ENCODE measurements around the gene ZNF263.
A peak's percentile ranks its signal among the peaks of the same experiment; 100 is the strongest.
"Not testable (repeated sequence)": the region's sequence is repeated elsewhere in the genome, so short reads cannot be mapped to it uniquely, and the experiment has no call there.

ZNF263 gene

DNA sequence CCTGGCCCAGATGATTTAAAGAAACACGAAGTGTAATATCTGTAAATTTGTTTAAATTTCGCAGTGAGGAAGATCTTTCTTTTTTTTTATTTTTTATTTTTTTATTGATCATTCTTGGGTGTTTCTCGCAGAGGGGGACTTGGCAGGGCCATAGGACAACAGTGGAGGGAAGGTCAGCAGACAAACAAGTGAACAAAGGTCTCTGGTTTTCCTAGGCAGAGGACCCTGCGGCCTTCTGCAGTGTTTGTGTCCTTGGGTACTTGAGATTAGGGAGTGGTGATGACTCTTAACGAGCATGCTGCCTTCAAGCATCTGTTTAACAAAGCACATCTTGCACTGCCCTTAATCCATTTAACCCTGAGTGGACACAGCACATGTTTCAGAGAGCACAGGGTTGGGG lies 12.6 kb upstream of the ZNF263 start:
- DNase-seq: not testable (repeated sequence)

DNA sequence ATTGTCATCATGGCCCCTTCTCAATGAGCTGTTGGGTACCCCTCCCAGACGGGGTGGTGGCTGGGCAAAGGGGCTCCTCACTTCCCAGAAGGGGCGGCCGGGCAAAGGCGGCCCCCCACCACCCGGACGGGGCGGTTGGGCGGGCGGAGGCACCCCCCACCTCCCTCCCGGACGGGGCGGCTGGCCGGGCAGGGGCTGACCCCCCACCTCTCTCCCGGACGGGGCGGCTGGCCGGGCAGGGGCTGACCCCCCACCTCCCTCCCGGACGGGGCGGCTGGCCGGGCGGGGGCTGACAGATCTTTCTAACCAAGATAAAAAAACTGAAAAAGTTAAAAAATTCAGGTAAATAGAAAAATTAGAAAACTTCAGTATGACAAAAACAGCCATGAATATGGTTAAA lies 12.0 kb upstream of the ZNF263 start:
- not testable (repeated sequence) for DNase-seq

DNA sequence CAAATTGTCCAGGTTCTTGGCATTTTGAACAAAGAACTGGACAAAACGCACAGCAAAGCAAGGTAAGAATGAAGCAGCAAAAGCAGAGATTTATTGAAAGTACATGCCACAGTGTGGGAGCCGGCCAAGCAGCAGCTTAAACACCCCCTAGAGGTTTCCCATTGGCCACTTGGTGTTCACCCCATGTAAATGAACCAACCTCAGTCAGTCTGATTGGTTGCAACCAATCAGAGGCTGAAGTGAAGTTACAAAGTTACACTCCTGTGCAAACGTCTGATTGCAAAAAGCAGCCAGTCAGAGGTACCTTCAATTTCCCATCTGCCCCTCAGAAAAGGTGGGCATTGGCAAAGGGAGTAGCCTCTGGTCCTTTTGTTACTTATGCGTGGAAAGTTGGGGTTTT lies 8.8 kb upstream of the ZNF263 start:
- no peak for DNase-seq

DNA sequence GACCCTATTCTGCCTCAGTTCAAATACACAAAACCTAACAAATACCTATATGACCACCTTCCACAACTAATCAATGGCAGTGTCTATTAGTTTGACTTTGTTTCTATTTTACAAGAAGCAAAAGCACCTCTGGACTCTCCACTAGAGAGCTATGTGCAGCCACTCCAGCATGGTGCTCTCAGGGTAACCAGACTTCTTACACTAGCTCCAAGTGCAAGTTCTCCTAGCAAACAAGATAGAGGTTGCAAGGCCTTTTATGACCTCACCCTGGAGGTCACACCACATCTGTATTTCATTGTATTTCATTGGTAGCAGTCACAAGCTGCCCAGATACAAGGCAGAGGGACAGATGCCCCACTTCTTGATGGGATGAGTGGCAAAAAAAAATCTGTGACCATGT lies 8.3 kb upstream of the ZNF263 start:
- no peak for DNase-seq

DNA sequence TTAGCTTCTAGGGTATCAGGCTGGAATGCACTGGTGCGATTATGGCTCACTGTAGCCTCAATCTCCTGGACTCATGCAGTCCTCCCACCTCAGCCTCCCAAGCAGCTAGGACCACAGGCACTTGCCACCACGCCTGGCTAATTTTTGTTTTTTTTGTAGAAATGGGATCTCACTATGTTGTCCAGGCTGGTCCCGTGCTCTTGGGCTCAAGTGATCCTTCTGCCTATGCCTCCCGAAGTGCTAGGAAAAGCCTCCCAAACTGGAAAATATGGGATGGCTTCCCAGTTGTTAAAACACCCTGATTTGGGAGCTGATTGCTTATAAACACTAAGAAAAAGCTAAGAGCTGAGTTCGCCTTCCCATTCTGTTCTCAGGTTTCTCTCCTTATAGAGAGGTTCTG lies 6.6 kb upstream of the ZNF263 start:
- DNase-seq: no peak

DNA sequence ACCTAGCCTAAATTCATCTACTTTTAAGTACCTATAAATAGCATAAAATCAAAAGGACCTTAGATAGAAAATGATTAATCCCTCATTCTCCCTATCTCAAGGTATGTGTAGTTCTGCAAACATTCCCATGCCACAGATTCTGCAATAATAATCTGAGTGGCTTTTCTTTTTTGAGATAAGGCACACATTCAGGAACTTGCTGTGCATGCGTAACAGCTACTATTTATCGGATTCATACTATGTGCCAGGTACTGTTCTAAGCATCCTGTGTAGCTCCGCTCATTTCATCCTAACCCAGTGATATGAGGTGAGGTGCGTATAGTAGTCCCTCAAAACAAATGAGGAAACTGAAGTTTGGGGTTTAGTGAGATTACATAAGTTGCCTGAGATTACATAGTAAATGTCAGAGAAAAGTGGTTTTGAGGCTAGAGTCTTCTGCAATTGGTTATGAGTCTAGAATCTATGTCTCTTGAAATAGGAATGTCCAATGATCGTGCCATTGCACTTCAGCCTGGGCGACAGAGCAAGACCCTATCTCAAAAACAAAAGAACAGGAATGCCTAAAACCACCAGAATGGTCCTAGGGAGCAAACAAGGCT lies 2.0 kb upstream of the ZNF263 start:
- no peak for DNase-seq

DNA sequence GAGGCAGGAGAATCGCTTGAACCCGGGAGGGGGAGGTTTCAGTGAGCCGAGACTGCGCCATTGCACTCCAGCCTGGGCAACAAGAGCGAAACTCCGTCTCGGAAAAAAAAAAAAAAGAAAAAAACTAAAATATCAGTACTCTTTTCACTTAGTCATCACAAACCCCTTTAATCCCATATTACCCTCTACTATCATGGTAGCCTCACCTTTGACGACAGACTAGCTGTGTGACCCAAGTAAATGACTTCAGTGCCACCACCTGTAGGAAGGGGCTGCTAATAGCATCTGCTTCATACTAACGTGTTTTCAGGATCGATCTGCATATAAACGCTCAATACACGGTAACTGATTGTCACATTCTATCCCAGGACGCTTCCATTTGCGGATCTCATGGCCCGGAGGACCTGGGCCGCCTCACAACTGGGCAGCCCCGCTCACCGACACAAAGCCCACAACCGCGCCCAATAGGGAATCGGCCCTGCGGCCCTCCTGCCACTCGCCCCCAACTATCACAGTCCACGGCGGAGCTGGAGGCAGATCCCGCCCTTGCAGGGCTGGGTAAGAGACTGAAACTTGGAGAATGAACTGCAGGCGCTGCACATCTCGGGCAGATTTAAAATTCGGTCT lies 1.1 kb upstream of the ZNF263 start:
- peak; percentile 66 for DNase-seq

DNA sequence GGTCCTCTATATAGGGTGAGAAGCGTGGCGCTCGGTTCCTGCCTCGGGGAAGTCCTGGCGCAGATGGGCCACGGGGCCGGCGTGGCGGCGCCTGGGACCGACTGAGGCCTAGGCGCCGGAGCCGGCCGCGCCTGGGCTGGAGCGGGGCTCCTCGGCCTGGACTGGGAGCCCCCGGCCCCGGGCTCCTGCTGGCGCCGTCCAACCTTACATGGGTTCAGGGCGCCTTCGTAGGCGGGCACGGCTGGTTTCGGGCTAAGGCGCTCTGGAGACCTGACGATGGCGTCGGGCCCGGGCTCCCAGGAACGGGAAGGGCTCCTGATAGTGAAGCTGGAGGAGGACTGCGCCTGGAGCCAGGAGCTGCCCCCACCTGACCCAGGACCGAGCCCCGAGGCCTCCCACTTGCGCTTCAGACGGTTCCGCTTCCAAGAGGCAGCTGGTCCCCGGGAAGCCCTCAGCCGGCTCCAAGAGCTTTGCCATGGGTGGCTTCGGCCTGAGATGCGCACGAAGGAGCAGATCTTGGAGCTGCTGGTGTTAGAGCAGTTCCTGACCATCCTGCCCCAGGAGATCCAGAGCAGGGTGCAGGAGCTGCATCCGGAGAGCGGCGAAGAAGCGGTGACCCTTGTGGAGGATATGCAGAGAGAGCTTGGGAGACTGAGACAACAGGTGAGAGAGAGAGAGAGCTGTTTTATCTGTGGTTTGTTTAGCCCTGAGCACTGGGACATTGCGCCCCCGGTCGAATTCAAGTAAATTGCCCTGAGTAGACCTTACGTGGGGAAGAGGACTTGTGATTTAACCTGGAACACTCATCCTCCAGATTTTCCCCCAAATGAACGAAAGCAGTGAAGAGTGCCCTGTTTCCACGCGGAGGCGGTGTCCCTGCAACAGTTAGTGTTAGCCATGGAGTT lies 504 bp downstream of the ZNF263 start:
- no peak for DNase-seq

DNA sequence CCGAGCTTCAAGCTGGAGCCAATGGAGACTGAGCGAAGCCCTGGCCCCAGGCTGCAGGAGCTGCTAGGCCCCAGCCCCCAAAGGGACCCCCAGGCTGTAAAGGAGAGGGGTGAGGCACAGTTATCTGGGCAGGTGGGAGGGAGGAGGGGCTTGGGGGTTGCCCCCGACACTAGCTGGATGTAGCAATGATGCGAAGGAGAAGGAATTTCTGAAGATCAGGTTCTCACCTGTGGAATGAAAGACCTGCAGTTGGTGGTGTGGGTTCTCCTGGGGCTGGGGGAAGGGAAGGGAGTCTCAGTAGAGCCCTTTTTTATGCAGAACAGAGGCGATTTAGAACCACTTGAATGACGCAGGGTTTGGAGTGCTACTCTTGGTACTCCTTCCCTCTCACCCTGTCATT lies 1.8 kb downstream of the ZNF263 start:
- DNase-seq: no peak

DNA sequence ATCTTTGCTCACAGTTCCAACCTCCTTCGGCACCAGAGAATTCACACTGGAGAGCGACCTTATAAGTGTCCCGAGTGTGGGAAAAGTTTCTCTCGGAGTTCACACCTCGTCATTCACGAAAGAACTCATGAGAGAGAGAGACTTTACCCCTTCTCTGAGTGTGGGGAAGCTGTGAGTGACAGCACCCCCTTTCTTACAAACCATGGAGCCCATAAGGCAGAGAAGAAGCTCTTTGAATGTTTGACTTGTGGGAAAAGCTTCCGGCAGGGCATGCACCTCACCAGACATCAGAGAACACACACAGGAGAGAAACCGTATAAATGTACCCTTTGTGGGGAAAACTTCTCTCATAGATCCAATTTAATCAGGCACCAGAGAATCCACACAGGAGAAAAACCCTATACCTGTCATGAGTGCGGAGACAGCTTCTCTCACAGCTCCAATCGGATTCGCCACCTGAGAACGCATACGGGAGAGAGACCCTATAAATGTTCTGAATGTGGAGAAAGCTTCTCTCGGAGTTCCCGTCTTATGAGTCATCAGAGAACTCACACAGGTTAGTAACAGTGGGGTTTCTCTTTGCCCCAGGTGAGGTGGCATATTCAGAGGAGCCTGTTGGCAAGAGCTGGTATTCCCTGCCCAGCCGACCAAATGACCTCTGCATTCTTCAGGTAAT lies 6.8 kb downstream of the ZNF263 start:
- DNase-seq: no peak

DNA sequence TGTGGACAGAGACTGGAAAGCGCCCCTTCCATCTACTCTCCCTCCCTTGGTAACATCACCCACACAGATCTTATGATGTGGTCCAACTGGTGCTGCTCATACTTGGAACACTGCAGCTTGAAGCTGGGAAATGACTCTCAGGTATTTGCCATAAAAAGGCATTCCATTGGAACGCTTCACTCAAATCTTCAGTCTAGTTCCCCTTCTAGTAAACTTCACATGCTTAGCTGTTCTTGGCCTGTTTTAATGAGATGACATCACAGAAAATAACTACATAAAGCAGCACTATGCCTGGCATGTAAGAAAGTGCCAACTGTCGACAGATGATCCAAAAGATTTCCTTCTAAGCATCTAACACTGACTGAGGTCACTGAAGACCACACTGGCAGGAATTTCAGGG lies 9.3 kb downstream of the ZNF263 start:
- DNase-seq: no peak

DNA sequence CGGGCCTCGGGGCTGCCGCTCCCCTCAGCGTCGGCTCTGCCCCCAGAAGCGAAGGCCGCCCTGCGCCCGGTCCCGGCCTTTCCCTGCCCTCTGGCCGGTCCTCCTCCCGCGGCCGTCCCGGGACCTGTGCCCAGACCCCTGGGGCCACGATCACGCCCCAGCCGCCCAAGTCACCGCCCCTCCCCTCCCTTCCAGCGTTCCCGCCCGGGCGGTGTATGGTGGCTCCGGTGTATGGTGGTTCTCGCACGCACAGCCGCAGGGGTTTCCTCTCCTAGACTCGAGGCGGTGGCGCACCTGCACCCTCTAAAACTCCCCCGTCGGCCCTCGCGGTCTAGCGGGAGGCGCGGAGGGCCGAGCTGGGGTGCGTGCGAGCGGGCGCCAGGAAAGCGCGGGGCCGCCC lies 11.9 kb downstream of the ZNF263 start:
- no peak for DNase-seq

DNA sequence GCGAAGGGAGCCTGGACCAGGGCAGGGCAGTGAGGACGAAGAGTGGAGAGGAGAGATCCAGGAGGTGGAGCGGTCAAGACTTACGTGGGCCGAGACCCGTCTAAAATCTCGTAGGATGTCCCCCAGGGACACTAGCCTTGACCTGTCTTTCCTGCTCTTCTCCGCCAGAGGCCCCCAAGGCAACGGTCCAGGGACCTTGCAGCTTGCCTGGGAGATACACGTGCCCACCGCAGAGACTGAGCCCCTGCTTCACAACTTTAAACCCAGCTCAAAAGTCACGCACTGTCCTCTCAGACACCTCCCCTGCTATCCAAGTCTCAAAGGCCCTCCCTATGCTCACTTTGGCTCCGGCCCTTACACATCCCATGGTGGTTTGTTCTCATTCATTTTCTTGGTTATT lies 12.5 kb downstream of the ZNF263 start:
- DNase-seq: no peak

DNA sequence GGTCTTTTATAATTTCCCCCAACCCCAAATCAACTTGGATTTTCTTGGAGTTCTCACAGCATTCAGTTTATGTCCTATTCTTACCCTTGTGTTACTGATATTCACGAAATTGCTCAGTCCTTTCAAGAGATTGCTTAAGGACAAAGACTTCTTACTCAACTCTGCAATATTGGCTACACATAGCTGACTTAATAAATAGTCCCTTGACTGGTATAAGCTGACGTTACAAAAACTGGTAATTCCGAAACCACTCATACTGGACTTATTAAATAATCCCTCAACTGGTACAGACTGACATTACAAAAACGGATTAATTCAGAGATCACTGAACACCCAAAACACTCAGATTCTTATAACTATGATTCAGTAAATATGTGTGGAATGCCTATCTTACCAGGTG lies 21.1 kb downstream of the ZNF263 start:
- no peak for DNase-seq

DNA sequence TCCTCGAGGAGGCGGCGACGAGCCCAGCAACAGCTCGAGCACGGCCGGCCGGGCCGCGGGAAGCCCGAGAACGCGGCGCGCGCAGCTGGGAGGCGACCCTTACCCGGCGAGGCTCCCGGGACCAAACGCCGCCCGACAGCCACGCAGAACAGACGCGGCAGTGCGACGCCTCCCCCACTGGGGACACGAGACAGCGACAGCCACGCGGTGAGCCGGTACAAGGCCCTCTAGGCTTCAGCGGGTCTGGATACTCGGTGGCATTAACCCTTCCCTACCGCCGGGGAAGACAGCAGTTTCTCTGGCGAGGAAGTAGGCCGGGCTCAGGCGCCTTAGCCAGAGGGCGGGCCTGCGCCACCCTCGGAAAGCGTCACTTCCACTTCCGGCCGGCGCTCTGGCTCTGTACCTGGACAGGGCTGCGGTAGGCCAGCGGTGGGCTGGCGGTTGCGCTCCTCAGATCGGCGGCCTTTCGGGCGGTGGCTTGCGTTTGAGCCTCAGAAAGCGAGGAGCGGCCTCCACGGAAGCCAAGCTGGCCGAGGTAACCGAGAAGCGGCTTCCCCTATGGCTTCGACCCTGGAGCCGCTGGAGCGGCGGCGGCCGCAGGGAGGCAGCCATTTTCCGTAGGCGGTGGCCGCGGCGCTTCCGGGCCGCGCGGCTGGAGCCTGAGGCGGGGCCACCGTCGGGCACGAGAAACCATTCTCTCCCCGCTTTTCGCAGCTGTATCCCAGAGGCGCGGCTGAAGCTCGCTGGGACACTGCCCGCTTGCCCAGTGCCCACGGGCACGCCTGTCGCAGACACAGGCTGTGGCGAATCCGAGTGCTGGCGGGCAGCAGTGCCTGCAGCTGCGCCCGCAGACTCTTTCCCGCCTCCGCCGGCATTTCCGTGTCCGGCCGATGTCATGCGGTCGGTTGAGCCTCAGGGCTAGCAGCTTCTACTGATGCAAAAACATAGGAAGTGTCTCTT lies 22.1 kb downstream of the ZNF263 start, which contains the start of the genes TIGD7 and ZNF75A:
Gene TIGD7, minus strand, starts transcription at position 322 of the 960 bp plus-strand sequence. CDS start 4,816 bp downstream, outside the sequence.
Gene ZNF75A, plus strand, starts transcription at position 389 of the 960 bp plus-strand sequence. CDS start 2,932 bp downstream, outside the sequence.
- peak; percentile 85 for DNase-seq

DNA sequence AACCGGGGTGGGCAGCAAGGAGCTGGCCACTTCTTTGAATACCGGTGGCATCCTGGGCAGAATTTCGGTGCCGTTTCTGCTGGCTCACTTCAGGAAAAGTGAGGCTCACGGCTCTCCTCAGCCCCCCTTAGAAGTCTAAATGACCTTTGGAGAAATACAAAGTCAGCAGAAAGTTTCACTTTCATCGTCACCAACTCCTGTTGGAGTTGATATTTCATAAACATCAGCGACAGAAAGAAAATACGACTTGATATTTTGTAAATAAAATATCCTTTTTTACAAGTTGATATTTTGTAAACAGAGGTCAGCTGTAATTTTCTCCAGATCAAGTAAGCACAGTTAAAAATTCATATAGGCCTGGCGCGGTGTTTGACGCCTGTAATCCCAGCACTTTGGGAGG lies 22.8 kb downstream of the ZNF263 start:
- no peak for DNase-seq

DNA sequence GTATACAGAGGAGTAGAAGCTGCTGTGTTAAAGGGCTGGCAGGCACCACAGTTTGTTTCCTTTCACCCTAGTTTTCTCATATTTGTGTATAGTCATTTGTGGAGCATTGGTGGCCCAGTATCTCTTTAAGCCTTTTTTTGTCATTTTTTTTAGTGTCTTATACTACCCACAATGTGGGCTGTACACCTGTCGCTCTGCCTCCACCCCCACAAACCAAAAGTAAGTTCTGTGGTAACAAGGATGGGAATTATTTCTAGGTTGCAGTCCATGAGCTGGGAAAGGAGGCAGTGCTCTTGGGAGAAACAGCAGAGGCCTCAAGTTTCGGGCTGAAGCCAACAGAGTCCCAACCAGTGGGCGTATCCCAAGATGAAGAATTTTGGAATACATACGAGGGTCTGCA lies 28.2 kb downstream of the ZNF263 start:
- no peak for DNase-seq

DNA sequence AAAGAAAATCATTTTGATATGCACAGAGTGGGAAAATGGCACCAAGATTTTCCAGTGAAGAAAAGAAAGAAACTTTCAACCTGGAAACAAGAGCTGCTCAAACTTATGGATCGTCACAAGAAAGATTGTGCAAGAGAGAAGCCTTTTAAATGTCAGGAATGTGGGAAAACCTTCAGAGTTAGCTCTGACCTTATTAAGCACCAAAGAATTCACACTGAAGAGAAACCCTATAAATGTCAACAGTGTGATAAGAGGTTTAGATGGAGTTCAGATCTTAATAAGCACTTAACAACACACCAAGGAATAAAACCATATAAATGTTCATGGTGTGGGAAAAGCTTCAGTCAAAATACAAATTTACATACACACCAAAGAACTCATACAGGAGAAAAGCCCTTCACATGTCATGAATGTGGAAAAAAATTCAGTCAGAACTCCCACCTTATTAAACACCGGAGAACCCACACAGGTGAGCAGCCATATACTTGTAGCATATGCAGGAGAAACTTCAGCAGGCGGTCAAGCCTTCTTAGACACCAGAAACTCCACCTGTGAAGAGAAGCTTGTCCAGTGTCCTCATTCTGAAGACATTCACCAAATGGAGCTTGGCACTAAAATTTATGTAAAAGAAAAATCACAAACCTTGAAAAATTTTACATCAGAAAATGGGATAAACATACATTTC lies 34.2 kb downstream of the ZNF263 start:
- DNase-seq: no peak

DNA sequence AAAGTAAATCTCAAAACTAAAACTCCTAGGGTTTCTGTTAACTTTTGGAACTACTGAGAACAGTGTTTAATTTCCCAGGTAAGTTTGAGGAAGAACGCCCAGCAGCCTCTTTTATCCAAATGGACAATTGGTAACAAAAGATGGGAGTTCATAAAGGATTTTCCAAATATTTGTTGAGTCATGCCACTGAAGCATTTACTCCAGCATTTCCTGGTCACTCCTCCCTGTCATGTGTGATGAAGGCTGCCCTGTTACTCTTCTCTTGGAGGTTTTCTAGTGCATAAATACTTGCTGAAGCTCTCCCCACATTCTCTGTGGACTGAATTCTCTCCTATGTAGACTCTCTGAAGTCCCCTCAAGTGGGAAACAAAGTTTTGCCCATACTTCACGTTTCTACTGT lies 38.5 kb downstream of the ZNF263 start:
- DNase-seq: no peak

DNA sequence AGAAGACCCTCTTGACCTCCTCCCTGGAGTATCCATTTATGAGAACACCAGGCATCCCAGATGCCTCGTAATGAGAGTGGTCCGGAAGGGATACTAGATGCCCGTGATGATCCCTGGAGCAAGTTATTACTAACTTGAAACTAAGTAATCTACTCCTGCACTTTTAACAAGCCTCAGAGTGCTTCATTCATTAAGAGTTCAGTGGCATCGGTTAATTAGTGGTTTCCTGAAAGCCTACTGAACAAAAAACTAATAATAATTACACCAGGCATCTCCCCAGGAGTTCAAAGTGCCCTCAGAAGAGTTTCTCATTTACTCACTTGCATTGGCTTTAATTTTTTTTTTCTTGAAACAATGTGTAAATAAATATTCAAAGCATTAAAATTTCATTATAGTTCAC lies 44.2 kb downstream of the ZNF263 start:
- no peak for DNase-seq

DNA sequence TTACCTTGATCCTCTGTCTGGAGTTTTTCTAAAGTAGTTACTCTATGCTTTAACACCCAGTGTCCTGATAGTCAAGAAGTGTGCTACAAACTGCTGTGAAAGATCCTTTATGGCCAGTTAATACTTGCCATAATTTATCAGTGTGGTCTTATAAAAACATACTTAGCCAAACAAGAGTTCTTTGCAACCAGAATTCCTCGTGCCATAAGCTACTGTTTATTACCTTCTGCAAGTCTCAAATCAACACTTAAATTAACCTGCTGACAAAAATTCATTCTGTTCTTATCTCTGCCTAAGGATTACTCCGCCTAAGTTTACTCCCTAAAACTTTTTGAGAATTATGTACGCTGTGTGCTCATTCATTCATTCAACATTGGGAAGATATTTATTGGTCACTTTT lies 44.8 kb downstream of the ZNF263 start:
- no peak for DNase-seq
